Colonic mucosa (tissue), 4 donors: ENCODE results near the gene PHYHIPL. TPM values are rescaled to one million over a fixed set of nuclear protein-coding genes. Genes with fewer than 3 reads are reported as not detected.

Experiments used
- DNase-seq: peaks from one replicate; pipeline ENCODE4 v3.0.0-alpha.2; 2020
- H3K27ac ChIP-seq: fragments of 200-600 bp; one replicate; pipeline ENCODE4 v1.8.0; 2021
- H3K27me3 ChIP-seq: fragments of 200-600 bp; one replicate; pipeline ENCODE4 v1.8.0; 2021
- H3K36me3 ChIP-seq: fragments of 200-600 bp; one replicate; pipeline ENCODE4 v1.8.0; 2021
- H3K4me1 ChIP-seq: fragments of 200-600 bp; one replicate; pipeline ENCODE4 v1.8.0; 2021; ENCODE audit warnings: mild to moderate bottlenecking
- H3K4me3 ChIP-seq: fragments of 200-600 bp; one replicate; pipeline ENCODE4 v1.8.0; 2021
- H3K9ac ChIP-seq, 2 donors: one replicate each; pipeline ENCODE4 v1.7.0; 2013; ENCODE audit warnings: control low read depth in 2 of 2, low read depth in 2 of 2, low read length in 2 of 2
- H3K9me3 ChIP-seq: fragments of 200-600 bp; one replicate; pipeline ENCODE4 v1.8.0; 2021
- intact Hi-C: fragments of 100-400 bp; cut with DNase I; formaldehyde crosslinking; loops from one replicate; pipeline ENCODE4 v1.14.1; 2022
- total RNA-seq, 2 donors: library from RNA; stranded (reverse); fragmentation: NEBNext Ultra II Directional in 1 of 2; extraction: Animal tissue kit (Norgen Biotek cat#: 25700) in 1 of 2; gene quantifications; one replicate each; pipeline ENCODE4 v1.2.1, GENCODE V29; 2021
- TF ChIP-seq, protein P1 (sequence below): fragments of 200-600 bp; IDR thresholded peaks from one replicate; pipeline ENCODE4 v1.8.0; 2022; ENCODE audit warnings: antibody characterized with exemption, mild to moderate bottlenecking
- donor health status: healthy.
- donor health status: DM: no; HTN: no; CAD: no.
- donor health status: DM: no; HTN: no; CAD: no.

The PHYHIPL gene
- total RNA-seq, 2 donors from 2014 or later = 0.30 TPM; not detected in 1

DNA sequence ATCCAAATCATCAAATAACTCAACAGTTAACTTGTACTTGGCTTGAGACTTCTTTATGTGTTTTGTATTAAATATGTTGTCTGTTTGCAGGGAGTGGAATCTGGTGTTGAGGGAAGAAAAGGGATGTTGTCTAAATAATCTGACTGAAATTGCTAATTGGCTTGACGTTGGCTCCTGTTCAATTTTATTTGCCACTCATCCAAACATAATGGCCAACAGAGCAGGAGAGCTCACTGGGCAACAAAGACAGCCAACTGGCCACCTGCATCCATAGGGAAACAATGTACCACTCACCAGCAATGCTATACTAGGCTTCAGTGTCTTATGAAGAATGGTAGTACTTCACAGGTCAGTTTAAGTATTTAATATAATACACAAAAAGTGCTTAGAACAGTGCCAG lies 105.4 kb downstream of the PHYHIPL start:
- no peaks in the 10 kb centered on the region for H3K27me3 ChIP-seq
- H3K36me3 ChIP-seq = no peaks in the 10 kb centered on the region
- no peak for DNase-seq
- H3K9me3 ChIP-seq = no peaks in the 10 kb centered on the region
- intact Hi-C loops = no loop called here
- no peak overlapping the region for H3K9ac ChIP-seq
- no peaks in the 10 kb centered on the region for H3K4me1 ChIP-seq
- H3K27ac ChIP-seq = no peak overlapping the region
- TF ChIP-seq, protein P1, sequence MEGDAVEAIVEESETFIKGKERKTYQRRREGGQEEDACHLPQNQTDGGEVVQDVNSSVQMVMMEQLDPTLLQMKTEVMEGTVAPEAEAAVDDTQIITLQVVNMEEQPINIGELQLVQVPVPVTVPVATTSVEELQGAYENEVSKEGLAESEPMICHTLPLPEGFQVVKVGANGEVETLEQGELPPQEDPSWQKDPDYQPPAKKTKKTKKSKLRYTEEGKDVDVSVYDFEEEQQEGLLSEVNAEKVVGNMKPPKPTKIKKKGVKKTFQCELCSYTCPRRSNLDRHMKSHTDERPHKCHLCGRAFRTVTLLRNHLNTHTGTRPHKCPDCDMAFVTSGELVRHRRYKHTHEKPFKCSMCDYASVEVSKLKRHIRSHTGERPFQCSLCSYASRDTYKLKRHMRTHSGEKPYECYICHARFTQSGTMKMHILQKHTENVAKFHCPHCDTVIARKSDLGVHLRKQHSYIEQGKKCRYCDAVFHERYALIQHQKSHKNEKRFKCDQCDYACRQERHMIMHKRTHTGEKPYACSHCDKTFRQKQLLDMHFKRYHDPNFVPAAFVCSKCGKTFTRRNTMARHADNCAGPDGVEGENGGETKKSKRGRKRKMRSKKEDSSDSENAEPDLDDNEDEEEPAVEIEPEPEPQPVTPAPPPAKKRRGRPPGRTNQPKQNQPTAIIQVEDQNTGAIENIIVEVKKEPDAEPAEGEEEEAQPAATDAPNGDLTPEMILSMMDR = no peak
- H3K4me3 ChIP-seq = no peak overlapping the region

DNA sequence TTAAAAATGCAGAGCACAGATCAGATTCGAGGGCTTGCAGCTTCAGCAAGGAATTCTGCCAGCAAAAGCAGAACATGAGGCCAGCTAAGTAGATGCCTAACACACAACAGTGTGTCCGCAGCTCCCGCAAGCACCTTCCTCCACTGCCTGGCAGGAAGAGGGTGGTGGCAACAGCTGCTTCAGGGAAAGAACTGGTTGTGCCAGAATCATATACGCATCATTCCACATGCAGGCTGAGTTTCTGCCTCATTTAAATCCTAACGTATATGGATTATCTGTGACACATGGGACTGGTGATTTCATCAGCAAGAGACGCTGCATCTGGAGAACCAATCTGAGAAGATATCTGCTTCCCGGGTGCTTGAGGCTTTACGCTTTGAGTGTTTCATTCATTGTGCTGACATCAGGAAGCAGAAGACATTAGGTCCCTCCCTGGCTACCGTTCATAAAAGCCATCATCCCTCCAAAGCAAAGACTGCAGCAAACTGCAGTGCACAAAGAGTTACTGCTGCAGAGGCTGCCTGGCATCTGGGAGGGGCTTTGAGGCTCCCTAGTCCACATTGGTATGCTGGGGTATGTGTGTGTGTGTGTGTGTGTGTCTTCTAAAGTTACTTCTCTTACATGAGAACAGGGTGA lies 107.1 kb downstream of the PHYHIPL start:
- no peaks in the 10 kb centered on the region for H3K27me3 ChIP-seq
- H3K4me1 ChIP-seq = no peaks in the 10 kb centered on the region
- no peak overlapping the region for H3K27ac ChIP-seq
- intact Hi-C loops = no loop called here
- no peaks in the 10 kb centered on the region for H3K36me3 ChIP-seq
- H3K4me3 ChIP-seq = no peak overlapping the region
- TF ChIP-seq, protein P1 = no peak
- no peaks in the 10 kb centered on the region for H3K9me3 ChIP-seq
- no peak overlapping the region for H3K9ac ChIP-seq
- DNase-seq = no peak

DNA sequence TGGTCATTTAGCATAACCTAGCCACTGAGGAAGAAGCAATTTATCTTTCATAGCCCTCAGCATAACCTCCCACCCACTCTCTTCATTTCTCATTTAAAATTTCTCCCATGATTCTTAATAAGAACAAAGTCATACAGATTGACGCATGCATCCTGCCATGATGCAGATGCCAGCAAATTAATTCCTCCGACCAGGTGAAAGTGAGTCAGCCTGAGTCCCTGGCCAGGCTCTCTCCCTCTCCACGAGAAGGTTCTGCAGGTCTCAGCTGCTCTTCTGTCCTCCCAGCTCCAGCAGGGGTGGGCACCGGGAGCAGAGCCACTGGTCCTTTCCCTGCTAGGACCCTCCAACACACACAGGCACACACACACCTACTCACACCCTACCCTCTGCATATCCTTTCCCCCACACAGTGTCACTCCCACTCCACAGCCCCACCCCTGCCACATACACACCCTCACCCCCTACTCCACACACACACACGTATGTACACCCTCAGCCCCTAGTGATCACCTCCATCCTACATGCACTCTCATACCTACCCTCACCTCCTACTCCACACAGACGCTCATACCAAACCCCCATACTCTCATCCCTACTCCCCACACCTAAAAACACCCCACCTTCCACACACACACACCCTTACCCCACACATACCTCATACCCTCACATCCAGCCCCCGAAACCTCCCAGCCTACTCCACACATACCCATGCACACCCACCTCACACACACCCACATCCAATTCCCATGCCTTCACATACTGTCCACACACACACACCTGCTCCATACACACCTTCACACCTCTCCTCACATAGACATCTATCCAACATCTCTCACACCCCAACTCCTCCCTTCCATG lies 107.9 kb downstream of the PHYHIPL start:
- no peaks in the 10 kb centered on the region for H3K36me3 ChIP-seq
- H3K9me3 ChIP-seq = no peaks in the 10 kb centered on the region
- H3K4me1 ChIP-seq = no peaks in the 10 kb centered on the region
- TF ChIP-seq, protein P1 = no peak
- no peak overlapping the region for H3K27ac ChIP-seq
- intact Hi-C loops = no loop called here
- H3K9ac ChIP-seq = no peak overlapping the region
- H3K4me3 ChIP-seq = no peak overlapping the region
- DNase-seq = no peak
- no peaks in the 10 kb centered on the region for H3K27me3 ChIP-seq

DNA sequence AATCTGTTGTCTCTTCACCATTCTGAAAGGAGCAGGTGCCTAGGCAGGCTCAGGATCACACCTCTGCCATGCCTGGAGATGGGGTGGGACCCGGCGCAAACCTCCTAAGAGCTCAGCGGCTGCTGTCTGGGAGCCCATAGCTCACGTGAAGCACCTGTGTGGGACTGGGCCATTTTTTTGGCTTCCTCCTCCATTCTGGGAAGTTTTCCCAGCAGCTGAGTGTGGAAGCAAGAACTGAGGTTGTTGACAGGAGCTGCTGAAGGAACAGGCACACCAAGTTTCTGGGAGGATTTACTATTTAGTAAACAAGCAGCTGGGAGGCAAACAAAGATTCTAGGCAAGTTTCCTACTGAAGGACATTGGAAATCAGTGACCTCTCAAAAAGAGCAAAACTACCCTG lies 108.6 kb downstream of the PHYHIPL start:
- H3K27me3 ChIP-seq = no peaks in the 10 kb centered on the region
- H3K36me3 ChIP-seq = no peaks in the 10 kb centered on the region
- no peak overlapping the region for H3K27ac ChIP-seq
- no peak for DNase-seq
- H3K4me3 ChIP-seq = no peak overlapping the region
- TF ChIP-seq, protein P1 = no peak
- no peaks in the 10 kb centered on the region for H3K4me1 ChIP-seq
- intact Hi-C loops = no loop called here
- no peak overlapping the region for H3K9ac ChIP-seq
- no peaks in the 10 kb centered on the region for H3K9me3 ChIP-seq

DNA sequence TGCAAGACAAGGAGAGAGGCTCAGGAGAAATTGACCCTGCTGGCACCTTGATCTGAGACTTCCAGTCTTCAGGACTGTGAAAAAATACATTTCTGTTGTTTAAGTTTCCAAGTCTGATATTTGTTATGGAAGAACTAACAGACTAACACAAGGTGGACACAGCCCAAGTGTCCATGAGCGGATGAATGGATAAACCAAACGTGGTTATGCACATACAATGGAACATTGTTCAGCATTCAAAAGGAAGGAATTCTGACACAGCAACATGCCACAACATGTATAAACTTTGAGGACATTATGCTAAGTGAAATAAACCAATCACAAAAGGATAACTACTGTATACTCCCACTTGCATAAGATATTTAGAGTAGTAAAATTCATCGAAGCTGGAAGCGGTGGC lies 109.4 kb downstream of the PHYHIPL start:
- Histone ChIP-seq H3K27me3 (no peaks in the 10 kb centered on the region), H3K9me3 (no peaks in the 10 kb centered on the region), H3K4me1 (no peaks in the 10 kb centered on the region), H3K36me3 (no peaks in the 10 kb centered on the region), H3K4me3 (no peak overlapping the region), H3K27ac (no peak overlapping the region), H3K9ac (no peak overlapping the region)
- intact Hi-C loops = no loop called here
- TF ChIP-seq, protein P1 = no peak
- DNase-seq = no peak
